ENCODE measurements around the gene OGDH. TPM values are rescaled to one million over a fixed set of nuclear protein-coding genes. Genes with fewer than 3 reads are reported as not detected.
A peak's percentile ranks its signal among the peaks of the same experiment; 100 is the strongest.

The OGDH gene
- total and polyA plus RNA-seq, 7 donors, result 176 to 500 (median 252) TPM

DNA sequence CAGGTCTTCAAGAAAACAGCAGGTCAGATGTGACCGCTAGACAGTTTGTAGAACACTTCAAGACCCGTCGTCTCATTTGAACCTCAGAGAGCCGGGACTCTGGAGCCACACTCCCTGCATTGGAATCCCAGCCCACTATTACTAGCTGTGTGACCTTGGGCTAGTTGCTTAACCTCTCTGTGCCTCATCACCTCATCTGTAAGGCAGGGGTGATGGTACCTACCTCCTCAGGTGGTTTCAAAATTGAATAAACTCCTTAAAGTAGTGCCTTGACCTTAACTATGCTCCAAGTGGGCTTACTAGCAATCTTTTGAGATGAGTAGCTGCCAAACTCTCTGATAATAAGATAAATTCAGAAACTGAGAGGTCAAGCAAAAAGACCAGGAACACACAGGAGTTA lies 43.8 kb downstream of the OGDH start:
- Histone ChIP-seq H3K27me3 (ENCODE audit: insufficient read depth in 3 of 3, low read length in 2 of 3) (no peaks in the 10 kb centered on the region), H3K4me1 (peaks cover 40% of the 10 kb centered on the region), H3K9me3 (no peaks in the 10 kb centered on the region), H3K36me3 (ENCODE audit: insufficient read depth in 1 of 2, low read depth in 1 of 2) (peaks cover 9 to 55% of the 10 kb centered on the region in 2 donors), H3K27ac (peak overlapping the region; percentile 72), H3K4me3 (no peak overlapping the region)
- TF ChIP-seq, protein P1, sequence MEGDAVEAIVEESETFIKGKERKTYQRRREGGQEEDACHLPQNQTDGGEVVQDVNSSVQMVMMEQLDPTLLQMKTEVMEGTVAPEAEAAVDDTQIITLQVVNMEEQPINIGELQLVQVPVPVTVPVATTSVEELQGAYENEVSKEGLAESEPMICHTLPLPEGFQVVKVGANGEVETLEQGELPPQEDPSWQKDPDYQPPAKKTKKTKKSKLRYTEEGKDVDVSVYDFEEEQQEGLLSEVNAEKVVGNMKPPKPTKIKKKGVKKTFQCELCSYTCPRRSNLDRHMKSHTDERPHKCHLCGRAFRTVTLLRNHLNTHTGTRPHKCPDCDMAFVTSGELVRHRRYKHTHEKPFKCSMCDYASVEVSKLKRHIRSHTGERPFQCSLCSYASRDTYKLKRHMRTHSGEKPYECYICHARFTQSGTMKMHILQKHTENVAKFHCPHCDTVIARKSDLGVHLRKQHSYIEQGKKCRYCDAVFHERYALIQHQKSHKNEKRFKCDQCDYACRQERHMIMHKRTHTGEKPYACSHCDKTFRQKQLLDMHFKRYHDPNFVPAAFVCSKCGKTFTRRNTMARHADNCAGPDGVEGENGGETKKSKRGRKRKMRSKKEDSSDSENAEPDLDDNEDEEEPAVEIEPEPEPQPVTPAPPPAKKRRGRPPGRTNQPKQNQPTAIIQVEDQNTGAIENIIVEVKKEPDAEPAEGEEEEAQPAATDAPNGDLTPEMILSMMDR (IDR thresholded peaks at IDR 0.05), result no peak
- intact Hi-C loops (cut with DNase I), result loop anchor here in 1 of 2 donors (5.0 kb wide), 1 partner anchor 37 kb away; no protein-coding TSS in a partner anchor
- ATAC-seq (no peak), DNase-seq (no peak)
- WGBS, 3 donors, result 94 to 97% (median 94%) methylated on average over 4 of the region's 4 CpGs

DNA sequence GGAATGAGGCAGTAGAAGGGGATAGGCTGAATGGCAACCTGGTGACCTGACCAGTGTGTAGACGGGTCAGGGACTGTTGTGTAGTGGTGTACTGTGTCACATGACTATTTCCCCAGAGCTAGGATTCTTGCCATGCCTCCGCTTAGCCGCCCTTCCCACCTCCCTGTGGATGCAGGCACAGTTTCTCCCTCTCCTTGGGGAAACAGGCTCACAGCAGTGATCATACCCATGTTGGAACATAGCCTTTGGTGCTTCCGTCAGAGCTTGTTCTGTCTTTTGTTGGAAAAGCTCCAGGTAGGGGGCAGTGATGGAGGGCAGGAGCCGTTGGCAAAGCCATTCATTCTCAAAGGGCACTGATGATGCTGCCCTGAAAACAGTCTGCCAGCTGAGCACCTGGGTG lies 44.3 kb downstream of the OGDH start:
- peaks cover 35% of the 10 kb centered on the region for H3K4me1 ChIP-seq
- H3K27me3 ChIP-seq (ENCODE audit: insufficient read depth in 3 of 3, low read length in 2 of 3), result no peaks in the 10 kb centered on the region
- no peaks in the 10 kb centered on the region for H3K9me3 ChIP-seq
- ATAC-seq, result peak; percentile 73 to 84 (median 79)
- DNase-seq, result peak in 1 of 2 donors; percentile 27
- H3K36me3 ChIP-seq (ENCODE audit: insufficient read depth in 1 of 2, low read depth in 1 of 2), result peaks cover 9 to 55% of the 10 kb centered on the region in 2 donors
- TF ChIP-seq, protein P1 (IDR thresholded peaks at IDR 0.05), result no peak
- WGBS, 3 donors, result 20 to 32% (median 30%) methylated on average over 5 of the region's 5 CpGs
- H3K27ac ChIP-seq, result peak overlapping the region; percentile 72
- no peak overlapping the region for H3K4me3 ChIP-seq
- intact Hi-C loops (cut with DNase I), result loop anchor here in 1 of 2 donors (5.0 kb wide), 1 partner anchor 37 kb away; no protein-coding TSS in a partner anchor

DNA sequence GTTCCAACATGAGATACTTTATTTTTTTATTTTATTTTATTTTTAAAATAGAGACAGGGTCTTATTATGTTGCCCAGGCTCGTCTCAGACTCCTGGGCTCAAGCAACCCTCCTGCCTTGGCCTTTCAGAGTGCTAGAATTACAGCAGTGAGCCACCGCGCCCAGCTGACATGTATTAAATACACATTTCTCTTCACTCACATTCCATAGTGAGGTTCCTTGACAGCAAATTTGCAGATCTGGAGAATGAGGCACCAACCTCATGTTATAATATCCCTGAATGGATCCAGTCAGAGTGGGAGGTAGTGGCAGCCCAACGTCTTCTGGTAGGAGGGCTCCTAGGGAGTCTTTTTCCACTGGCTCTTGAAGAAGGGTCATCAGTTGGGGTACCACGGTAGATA lies 46.1 kb downstream of the OGDH start:
- ATAC-seq (peak in 2 of 4 donors; percentile 34 to 41), DNase-seq (no peak)
- intact Hi-C loops (cut with DNase I), result loop anchor here in 1 of 2 donors (5.0 kb wide), 1 partner anchor 35 kb away; no protein-coding TSS in a partner anchor
- Histone ChIP-seq H3K4me3 (no peak overlapping the region), H3K27me3 (ENCODE audit: insufficient read depth in 3 of 3, low read length in 2 of 3) (no peaks in the 10 kb centered on the region), H3K4me1 (peaks cover 17% of the 10 kb centered on the region), H3K27ac (peak overlapping the region; percentile 72), H3K9me3 (no peaks in the 10 kb centered on the region), H3K36me3 (ENCODE audit: insufficient read depth in 1 of 2, low read depth in 1 of 2) (peaks cover 9 to 67% of the 10 kb centered on the region in 2 donors)
- WGBS, 3 donors, result 64 to 83% (median 68%) methylated on average over 5 of the region's 5 CpGs
- TF ChIP-seq, protein P1 (IDR thresholded peaks at IDR 0.05), result no peak

DNA sequence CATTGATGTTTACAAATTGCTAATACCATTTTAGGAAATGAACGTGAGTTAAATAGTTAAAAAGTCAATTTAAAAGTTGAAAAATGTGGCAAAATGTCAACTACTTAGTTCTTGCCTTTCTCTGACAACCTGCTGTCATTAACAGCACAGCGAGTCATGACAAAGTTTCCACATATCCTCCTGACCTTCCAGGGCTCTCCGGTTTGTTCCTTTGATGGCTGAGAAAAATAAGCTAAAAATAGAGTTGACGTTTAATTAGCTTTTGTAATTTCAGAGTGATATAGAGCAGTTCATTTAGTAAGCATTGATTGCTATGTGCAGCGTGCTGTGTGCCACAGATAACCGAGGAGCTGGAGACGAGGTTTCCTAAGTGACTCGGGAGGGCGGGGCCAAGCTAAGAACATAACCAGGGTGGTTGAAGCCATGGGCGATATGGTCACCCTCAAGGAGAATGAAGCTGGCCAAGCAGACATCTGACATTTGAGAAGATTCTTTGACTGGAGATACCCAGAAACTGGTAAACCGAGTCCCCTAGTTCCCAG lies 47.9 kb downstream of the OGDH start:
- intact Hi-C loops (cut with DNase I), result loop anchor here in 1 of 2 donors (5.0 kb wide), 1 partner anchor 33 kb away; no protein-coding TSS in a partner anchor
- ATAC-seq, result peak; percentile 54 to 76 (median 68)
- Histone ChIP-seq H3K27me3 (ENCODE audit: insufficient read depth in 3 of 3, low read length in 2 of 3) (no peaks in the 10 kb centered on the region), H3K27ac (peak overlapping the region; percentile 72), H3K36me3 (ENCODE audit: insufficient read depth in 1 of 2, low read depth in 1 of 2) (peaks cover 4 to 66% of the 10 kb centered on the region in 2 donors), H3K4me1 (peaks cover 11% of the 10 kb centered on the region), H3K4me3 (no peak overlapping the region), H3K9me3 (no peaks in the 10 kb centered on the region)
- TF ChIP-seq, protein P1 (IDR thresholded peaks at IDR 0.05), result no peak
- DNase-seq, result no peak
- 61 to 73% (median 72%) methylated on average over 11 of the region's 11 CpGs for WGBS, 3 donors

Data from psoas muscle (tissue), 8 donors.